OCI-LY3 (cell line): Measurements from ENCODE around the gene BAIAP2.

Experiments
- EZH2phosphoT487 ChIP-seq: fragments of 200-600 bp; shearing (Covaris generic); IDR thresholded peaks from 2 replicates; pipeline ENCODE4 v1.6.1; 2018; ENCODE audit warnings: antibody characterized with exemption, mixed run types, low read depth
- TF ChIP-seq, protein P1 (sequence below): fragments of 200-600, 300-600 bp; sonication (generic); IDR thresholded peaks from 2 replicates; pipeline ENCODE4 v1.5.1; 2014; ENCODE audit warnings: antibody characterized with exemption, low read length, low read depth

DNA sequence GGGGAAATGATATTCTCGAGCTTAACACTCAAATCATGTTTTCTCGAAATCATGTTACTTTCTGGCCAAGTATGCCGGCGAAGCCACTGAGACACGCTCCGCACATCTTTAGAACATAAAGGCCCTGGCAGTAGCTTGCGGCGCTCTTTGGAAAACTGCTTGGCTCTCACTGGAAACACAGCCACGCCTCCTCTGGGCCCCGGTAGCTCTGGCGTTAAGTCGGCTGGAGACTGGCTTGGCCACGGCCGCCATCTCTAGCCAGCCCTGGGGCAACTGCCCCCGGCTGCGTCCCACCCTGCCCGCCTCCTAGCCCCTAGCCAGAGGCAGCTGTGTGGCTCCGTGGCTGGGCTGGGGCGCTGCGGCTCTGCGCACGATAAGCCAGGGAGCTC, 9.2 kb upstream of the BAIAP2 start:
- TF ChIP-seq, protein P1, sequence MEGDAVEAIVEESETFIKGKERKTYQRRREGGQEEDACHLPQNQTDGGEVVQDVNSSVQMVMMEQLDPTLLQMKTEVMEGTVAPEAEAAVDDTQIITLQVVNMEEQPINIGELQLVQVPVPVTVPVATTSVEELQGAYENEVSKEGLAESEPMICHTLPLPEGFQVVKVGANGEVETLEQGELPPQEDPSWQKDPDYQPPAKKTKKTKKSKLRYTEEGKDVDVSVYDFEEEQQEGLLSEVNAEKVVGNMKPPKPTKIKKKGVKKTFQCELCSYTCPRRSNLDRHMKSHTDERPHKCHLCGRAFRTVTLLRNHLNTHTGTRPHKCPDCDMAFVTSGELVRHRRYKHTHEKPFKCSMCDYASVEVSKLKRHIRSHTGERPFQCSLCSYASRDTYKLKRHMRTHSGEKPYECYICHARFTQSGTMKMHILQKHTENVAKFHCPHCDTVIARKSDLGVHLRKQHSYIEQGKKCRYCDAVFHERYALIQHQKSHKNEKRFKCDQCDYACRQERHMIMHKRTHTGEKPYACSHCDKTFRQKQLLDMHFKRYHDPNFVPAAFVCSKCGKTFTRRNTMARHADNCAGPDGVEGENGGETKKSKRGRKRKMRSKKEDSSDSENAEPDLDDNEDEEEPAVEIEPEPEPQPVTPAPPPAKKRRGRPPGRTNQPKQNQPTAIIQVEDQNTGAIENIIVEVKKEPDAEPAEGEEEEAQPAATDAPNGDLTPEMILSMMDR = no peak
- TF ChIP-seq EZH2phosphoT487 = no peak
